HCT116 (cell line): ENCODE data around the gene MUC22. TPM values are rescaled to one million over a fixed set of nuclear protein-coding genes. Genes with fewer than 3 reads are reported as not detected.

Source experiments
- ATAC-seq: fragments of 200-7000 bp; cut with Tn5 transposase; 2 replicates; pipeline ENCODE4 v1.9.1; 2020; ENCODE audit warnings: mild to moderate bottlenecking, moderate library complexity
- BruUV-seq: library from RNA; stranded (reverse); fragments of 400-500 nt; replicated peaks from 2 replicates; lab custom pipeline; 2021; lab: Mats Ljungman, UMichigan
- CTCF ChIA-PET: fragments of 300-600 bp; sonication (Branson Sonifier 250); formaldehyde crosslinking; loops from one replicate; lab custom pipeline; 2021; ENCODE audit warnings: antibody characterized with exemption; lab: Charles Lee
- POLR2A ChIA-PET: fragments of 300-600, 350-600 bp; sonication (Branson Sonifier 250); formaldehyde crosslinking; loops from one replicate; lab custom pipeline; 2021; ENCODE audit warnings: antibody characterized with exemption; lab: Charles Lee
- RAD21 ChIA-PET, 2 experiments: fragments of 300-600 bp; sonication (Branson Sonifier 250); formaldehyde crosslinking; loops; one replicate each; lab custom pipeline; 2023; ENCODE audit warnings: low total read pairs in 2 of 2; ENCODE audit not compliant: uncharacterized antibody in 2 of 2, unreplicated experiment in 2 of 2, low non-redundant PET in 1 of 2; lab: Charles Lee
- DNase-seq: peaks from one replicate; pipeline ENCODE4 v3.0.0-alpha.2; 2010; ENCODE audit warnings: low read depth, low spot score
- H2AFZ ChIP-seq: fragments of 200-600 bp; shearing (Covaris generic), sonication (generic); 2 replicates; pipeline ENCODE4 v1.6.1; 2017; ENCODE audit warnings: low read depth, mixed run types, mixed read lengths, antibody characterized with exemption, low read length; ENCODE audit not compliant: poor library complexity, severe bottlenecking
- H3K27ac ChIP-seq: 2 replicates; pipeline ENCODE4 v1.5.1; 2012; ENCODE audit warnings: low read depth, low read length
- H3K27me3 ChIP-seq: fragments of 200-600 bp; sonication (generic); 2 replicates; pipeline ENCODE4 v1.6.1; 2016; ENCODE audit warnings: mixed run types, low read length, mixed read lengths; ENCODE audit not compliant: insufficient read depth
- H3K36me3 ChIP-seq, 2 experiments: fragments of 200-500 bp in 1 of 2; fragments of 200-600 bp in 1 of 2; sonication (Bioruptor generic) in 1 of 2; sonication (generic) in 1 of 2; 2 replicates each; pipeline versions ENCODE4 v1.5.1 to v1.6.1; 2014 to 2016; ENCODE audit warnings: low read length in 2 of 2, inconsistent platforms in 1 of 2, mixed read lengths in 1 of 2, mixed run types in 1 of 2; ENCODE audit not compliant: insufficient read depth in 2 of 2, control insufficient read depth in 1 of 2
- H3K4me1 ChIP-seq, 2 experiments: fragments of 200-600 bp in 1 of 2; sonication (generic) in 1 of 2; 2 replicates each; pipeline versions ENCODE4 v1.5.1 to v1.6.1; 2012 to 2017; ENCODE audit warnings: low read length in 2 of 2, inconsistent platforms in 1 of 2, mild to moderate bottlenecking in 1 of 2, mixed read lengths in 1 of 2, mixed run types in 1 of 2, moderate library complexity in 1 of 2; ENCODE audit not compliant: insufficient read depth in 2 of 2, control insufficient read depth in 1 of 2
- H3K4me2 ChIP-seq: fragments of 200-600 bp; sonication (generic); 2 replicates; pipeline ENCODE4 v1.6.1; 2017; ENCODE audit warnings: mixed run types, low read length, mixed read lengths
- H3K4me3 ChIP-seq, 2 experiments: fragments of 200-600 bp in 1 of 2; sonication (generic) in 1 of 2; replicated peaks in 1 of 2; 2 replicates each; pipeline ENCODE4 v1.5.1; 2011 to 2016; ENCODE audit warnings: low read length in 2 of 2, control low read depth in 1 of 2, low read depth in 1 of 2, mild to moderate bottlenecking in 1 of 2, mixed read lengths in 1 of 2, mixed run types in 1 of 2
- H3K79me2 ChIP-seq: fragments of 200-600 bp; sonication (generic); 2 replicates; pipeline ENCODE4 v1.6.1; 2017; ENCODE audit warnings: mild to moderate bottlenecking, mixed run types, low read length, moderate library complexity, mixed read lengths; ENCODE audit not compliant: insufficient read depth
- H3K9ac ChIP-seq: fragments of 200-600 bp; sonication (generic); 2 replicates; pipeline ENCODE4 v1.6.1; 2016; ENCODE audit warnings: low read length, mixed read lengths
- H3K9me2 ChIP-seq: fragments of 200-600 bp; sonication (generic), shearing (Covaris generic); 2 replicates; pipeline ENCODE4 v1.6.1; 2017; ENCODE audit warnings: mixed run types, mild to moderate bottlenecking, moderate library complexity; ENCODE audit not compliant: insufficient read depth
- H3K9me3 ChIP-seq, 2 experiments: fragments of 200-500 bp in 1 of 2; fragments of 200-600 bp in 1 of 2; sonication (Bioruptor generic) in 1 of 2; sonication (generic) in 1 of 2; 2 replicates each; pipeline ENCODE4 v1.6.1; 2014 to 2017; ENCODE audit warnings: low read length in 2 of 2, mixed read lengths in 2 of 2, inconsistent platforms in 1 of 2, low read depth in 1 of 2, mild to moderate bottlenecking in 1 of 2, mixed run types in 1 of 2, moderate library complexity in 1 of 2; ENCODE audit not compliant: control insufficient read depth in 1 of 2, insufficient read depth in 1 of 2
- H4K20me1 ChIP-seq: fragments of 200-600 bp; sonication (generic), shearing (Covaris generic); 2 replicates; pipeline ENCODE4 v1.6.1; 2017; ENCODE audit warnings: mixed run types, mild to moderate bottlenecking, moderate library complexity; ENCODE audit not compliant: insufficient read depth
- CEBPB ChIP-seq: IDR thresholded peaks from 2 replicates; pipeline ENCODE4 v1.6.1; 2012; ENCODE audit warnings: low read depth
- CTCF ChIP-seq, 3 experiments: fragments of 200-600 bp in 1 of 3; sonication (generic) in 1 of 3; IDR thresholded peaks in 2 of 3; conservative IDR thresholded peaks in 1 of 3; 2 replicates each; pipeline ENCODE4 v1.5.1; 2012 to 2017; ENCODE audit warnings: low read depth in 2 of 3, low read length in 2 of 3, antibody characterized with exemption in 1 of 3, borderline replicate concordance in 1 of 3, control low read depth in 1 of 3, mild to moderate bottlenecking in 1 of 3, mixed read lengths in 1 of 3, mixed run types in 1 of 3, moderate library complexity in 1 of 3; ENCODE audit not compliant: insufficient read depth in 1 of 3
- EZH2 ChIP-seq: fragments of 200-600 bp; sonication (generic); IDR thresholded peaks from 2 replicates; pipeline ENCODE4 v1.6.1; 2017; ENCODE audit warnings: antibody characterized with exemption, mixed run types
- FOSL1 ChIP-seq: IDR thresholded peaks from 2 replicates; pipeline ENCODE4 v1.6.1; 2012; ENCODE audit warnings: low read depth
- JUND ChIP-seq: IDR thresholded peaks from 2 replicates; pipeline ENCODE4 v1.6.1; 2012
- MAX ChIP-seq: IDR thresholded peaks from 2 replicates; pipeline ENCODE4 v1.6.1; 2012
- RAD21 ChIP-seq: IDR thresholded peaks from 2 replicates; pipeline ENCODE4 v1.6.1; 2012; ENCODE audit warnings: low read depth, mild to moderate bottlenecking
- SRF ChIP-seq: IDR thresholded peaks from 2 replicates; pipeline ENCODE4 v1.6.1; 2012; ENCODE audit warnings: low read depth
- ZBTB33 ChIP-seq: IDR thresholded peaks from 2 replicates; pipeline ENCODE4 v1.6.1; 2011; ENCODE audit warnings: mild to moderate bottlenecking, low read length, moderate library complexity; ENCODE audit not compliant: insufficient replicate concordance; ENCODE audit errors: extremely low read depth
- ZFX ChIP-seq: fragments of 450-650 bp; IDR thresholded peaks from 2 replicates; pipeline ENCODE4 v1.6.1; 2017
- ZNF274 ChIP-seq: fragments of 200-500 bp; sonication (Bioruptor generic); IDR thresholded peaks from 2 replicates; pipeline ENCODE4 v1.6.1; 2014; ENCODE audit warnings: mild to moderate bottlenecking, low read depth, low read length, inconsistent platforms
- intact Hi-C: fragments of 100-400 bp; cut with micrococcal nuclease; formaldehyde crosslinking; loops from 2 replicates; pipeline ENCODE4 v1.10.0; 2022
- total RNA-seq: library from RNA; stranded (reverse); gene quantifications from one replicate; pipeline ENCODE4 v1.2.1, GENCODE V29; 2021; ENCODE audit not compliant: unreplicated experiment

The MUC22 gene
- total RNA-seq, 1 experiment from 2014 or later, result not detected

- H3K9me2 ChIP-seq, result no peaks in the 10 kb centered on the region
- BruUV-seq, result no TSS peak
- no peaks in the 10 kb centered on the region for H3K4me1 ChIP-seq
- H3K79me2 ChIP-seq, result no peaks in the 10 kb centered on the region
- intact Hi-C loops, result no loop called here
- H4K20me1 ChIP-seq, result no peaks in the 10 kb centered on the region
- no peak for ATAC-seq
- no peak overlapping the region for H2AFZ ChIP-seq
- no peaks in the 10 kb centered on the region for H3K36me3 ChIP-seq
- DNase-seq, result no peak
- no peaks in the 10 kb centered on the region for H3K27me3 ChIP-seq
- POLR2A ChIA-PET, result no interaction called here
- no peak overlapping the region for H3K9ac ChIP-seq
- CTCF ChIA-PET, result no interaction called here
- no peaks in the 10 kb centered on the region for H3K9me3 ChIP-seq
- H3K27ac ChIP-seq, result no peak overlapping the region
- TF ChIP-seq SRF (no peak), MAX (no peak), ZNF274 (no peak), CTCF (IDR thresholded peaks at IDR 0.05 in 2 of 3, conservative IDR thresholded peaks at IDR 0.05 in 1 of 3; ENCODE audit: borderline replicate concordance in 1 of 3, insufficient read depth in 1 of 3, low read depth in 2 of 3, low read length in 2 of 3) (no peak), ZFX (no peak), CEBPB (no peak), RAD21 (no peak), EZH2 (no peak), FOSL1 (no peak), ZBTB33 (no peak), JUND (no peak)
- H3K4me3 ChIP-seq, result no peak overlapping the region
- RAD21 ChIA-PET, result no interaction called here
- no peak overlapping the region for H3K4me2 ChIP-seq
These were observed 39.3 kb upstream of the MUC22 start for GRCh38 chr6:30970946-30971345.
